Breast epithelium (tissue), 3 donors: ENCODE data around the gene APOO.

ENCODE experiments used
- CTCF ChIP-seq, 3 donors: fragments of 450-650 bp; IDR thresholded peaks; one replicate each; pipeline ENCODE4 v1.5.1; 2016 to 2017; ENCODE audit warnings: antibody characterized with exemption in 3 of 3, mild to moderate bottlenecking in 3 of 3, moderate library complexity in 3 of 3
- POLR2A ChIP-seq: fragments of 450-650 bp; IDR thresholded peaks from one replicate; pipeline ENCODE4 v1.6.1; 2016; ENCODE audit warnings: antibody characterized with exemption, mild to moderate bottlenecking, moderate library complexity

DNA sequence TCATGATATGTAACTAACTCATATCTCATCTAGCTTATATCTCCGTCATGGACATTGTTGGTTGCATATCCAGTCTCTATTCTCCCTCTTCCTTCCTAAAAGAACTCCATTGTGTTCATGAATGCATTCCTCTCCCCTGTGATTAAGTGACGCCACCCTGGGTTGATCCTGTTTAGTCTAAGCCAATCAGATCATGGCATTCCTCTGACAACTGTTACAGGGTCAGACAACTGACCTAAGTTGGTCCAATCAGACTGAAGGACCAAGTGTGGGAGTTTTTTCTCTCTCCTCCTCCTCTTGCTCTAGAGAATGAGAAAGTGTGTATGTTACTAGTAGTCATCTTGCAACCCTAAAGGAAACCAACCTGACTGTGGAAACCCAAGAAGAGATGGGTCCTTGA lies 3.6 kb downstream of the APOO start:
- TF ChIP-seq CTCF (IDR thresholded peaks at IDR 0.05) (no peak), POLR2A (no peak)
